ELR (cell line): ENCODE data around the gene KCNT2.

Experiments used
- DNase-seq: peaks from one replicate; pipeline ENCODE4 v3.0.0-alpha.2; 2015; ENCODE audit warnings: low read depth

KCNT2 gene

DNA sequence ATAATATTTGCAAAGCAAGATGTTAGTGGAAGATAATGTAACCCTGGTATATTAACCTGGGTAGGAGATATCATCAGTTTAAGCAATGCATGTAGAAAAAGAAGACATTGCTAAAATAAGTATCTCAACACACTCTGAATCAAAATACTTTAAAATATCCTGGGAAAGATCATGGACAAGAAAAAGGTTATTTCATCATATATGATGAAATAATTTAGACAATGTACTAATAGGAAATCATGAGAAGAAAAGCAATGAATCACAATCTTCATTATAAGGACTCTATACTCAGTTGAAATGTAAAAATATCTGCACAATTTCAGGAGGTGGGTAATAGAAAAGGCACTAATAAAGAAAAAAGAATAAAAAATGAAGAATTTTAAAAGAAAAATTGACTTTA is 158.8 kb downstream of the KCNT2 start:
- DNase-seq: no peak

DNA sequence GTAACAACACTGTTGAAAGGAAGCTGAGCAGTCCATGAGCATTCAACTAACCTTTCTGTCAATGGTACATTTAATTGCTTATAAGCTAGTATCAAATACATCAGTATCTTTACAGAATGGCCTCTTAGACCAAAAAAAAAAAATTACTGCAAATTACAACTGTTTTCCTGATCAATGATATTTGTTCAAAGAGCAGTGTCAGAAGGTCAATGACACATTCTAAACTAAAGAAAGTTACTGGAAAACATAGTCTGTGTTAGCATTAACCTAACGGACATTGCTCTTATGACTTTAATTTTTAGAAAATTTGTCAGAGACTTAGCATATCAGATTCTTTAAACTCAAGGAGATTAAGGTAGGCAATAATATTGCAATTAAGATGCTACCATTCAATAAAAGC is 162.5 kb downstream of the KCNT2 start:
- no peak for DNase-seq

DNA sequence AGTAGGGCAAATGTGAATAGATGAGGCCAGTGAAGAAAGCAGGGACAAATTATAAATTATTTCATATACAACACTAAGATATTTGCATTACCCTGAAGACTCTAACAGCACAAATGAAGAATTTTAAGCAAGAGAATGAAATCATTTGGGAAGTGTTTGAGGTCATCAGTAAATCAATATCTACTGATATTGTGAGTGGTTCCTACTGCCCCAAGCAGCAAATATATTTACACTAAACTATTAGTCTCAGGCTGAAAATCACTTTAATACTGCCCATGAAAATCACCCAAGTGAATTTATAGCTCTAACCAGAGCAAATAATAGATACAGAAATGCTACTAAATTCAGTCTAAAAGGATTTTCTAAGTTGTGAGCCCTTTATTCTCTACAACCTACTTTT is 163.6 kb downstream of the KCNT2 start:
- no peak for DNase-seq

DNA sequence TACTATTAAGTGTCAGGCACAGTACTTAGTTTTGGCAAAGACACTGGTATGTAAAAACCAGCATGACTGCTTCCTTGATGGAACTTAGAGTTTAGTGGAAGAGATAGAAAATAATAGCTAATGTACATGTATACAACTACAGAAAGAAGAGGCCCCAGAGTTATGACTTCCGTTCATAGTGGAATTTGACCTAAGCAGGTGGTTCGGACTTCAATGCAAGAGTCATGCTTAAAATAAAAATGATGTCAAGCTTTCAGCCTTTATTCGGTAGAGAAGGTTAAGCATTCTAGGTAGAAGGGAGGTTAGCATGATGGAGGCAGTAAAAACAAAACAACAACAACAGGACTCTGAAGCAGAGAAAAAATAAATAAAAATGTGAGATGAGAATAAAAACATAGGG is 165.9 kb downstream of the KCNT2 start:
- DNase-seq: no peak

DNA sequence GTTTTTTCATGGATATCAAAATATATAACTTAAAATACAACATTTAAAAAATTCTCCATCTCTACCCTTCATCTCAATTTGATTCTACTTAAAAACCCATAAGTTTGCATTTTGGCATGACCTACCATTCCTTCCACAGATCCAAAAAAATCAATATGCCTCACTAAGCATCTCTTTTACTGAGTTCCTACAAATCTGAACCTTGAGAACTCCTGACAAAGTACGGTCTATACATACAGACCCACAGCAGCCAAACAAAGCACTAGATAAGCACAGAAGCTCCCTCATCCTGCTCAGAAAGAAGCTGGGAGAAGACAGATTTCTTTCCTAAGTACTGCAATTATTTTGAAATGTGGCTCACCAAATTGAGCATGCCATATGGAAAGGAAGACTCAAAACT is 167.5 kb downstream of the KCNT2 start:
- DNase-seq: no peak

DNA sequence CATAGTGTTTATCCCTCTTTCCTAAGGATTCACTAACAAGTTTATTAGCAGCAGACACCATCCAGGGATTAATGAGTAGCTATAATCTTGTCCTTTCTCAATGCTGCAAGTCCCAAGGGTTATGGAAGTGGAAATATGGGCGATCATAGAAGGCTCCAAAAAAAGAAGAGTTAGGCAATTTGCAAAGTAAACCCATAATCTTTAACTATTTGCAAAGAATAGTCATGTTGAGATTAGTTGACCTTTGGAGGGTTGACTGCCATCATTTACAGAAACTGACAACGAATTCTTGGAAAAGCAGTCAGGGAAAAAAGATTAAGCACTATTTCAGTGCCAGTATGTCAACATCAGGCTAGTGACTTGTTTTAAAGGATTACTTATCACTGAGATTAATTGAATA is 169.9 kb downstream of the KCNT2 start:
- DNase-seq: no peak

DNA sequence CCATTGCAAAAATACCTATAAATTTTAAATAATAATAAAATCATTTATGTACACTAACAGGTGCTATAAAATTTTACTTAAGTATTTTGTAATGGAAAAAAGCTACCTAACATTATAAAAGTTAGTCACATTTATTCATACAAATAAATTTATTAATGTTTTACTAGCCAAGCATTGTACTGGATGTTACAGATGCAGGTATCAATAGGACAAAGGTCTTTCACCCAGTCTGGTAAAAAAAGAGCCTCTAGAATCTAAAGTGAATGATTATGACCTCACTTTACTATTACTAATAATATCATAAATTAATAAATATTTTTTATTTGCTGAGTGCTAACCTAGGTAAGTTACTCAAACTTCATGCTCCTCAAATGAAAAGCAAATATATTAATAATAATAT is 170.6 kb downstream of the KCNT2 start:
- DNase-seq: no peak

DNA sequence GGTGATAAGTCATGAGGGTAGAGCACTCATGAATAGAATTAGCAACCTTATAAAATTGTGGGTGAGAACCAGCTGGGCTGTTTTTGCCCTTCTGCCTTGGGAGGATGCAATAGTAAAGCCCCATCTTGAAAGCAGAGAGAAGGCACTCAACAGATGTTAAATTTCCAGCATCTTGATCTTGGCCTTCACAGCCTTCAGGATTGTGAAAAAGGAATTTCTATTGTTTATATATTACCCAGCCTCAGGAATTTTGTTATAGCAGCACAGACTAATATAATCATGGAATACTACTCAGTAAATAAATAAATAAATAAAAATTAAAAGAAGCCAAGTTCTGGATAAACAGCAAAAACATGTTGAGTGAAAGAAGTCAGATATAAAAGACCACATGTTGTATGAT is 175.2 kb downstream of the KCNT2 start:
- no peak for DNase-seq

DNA sequence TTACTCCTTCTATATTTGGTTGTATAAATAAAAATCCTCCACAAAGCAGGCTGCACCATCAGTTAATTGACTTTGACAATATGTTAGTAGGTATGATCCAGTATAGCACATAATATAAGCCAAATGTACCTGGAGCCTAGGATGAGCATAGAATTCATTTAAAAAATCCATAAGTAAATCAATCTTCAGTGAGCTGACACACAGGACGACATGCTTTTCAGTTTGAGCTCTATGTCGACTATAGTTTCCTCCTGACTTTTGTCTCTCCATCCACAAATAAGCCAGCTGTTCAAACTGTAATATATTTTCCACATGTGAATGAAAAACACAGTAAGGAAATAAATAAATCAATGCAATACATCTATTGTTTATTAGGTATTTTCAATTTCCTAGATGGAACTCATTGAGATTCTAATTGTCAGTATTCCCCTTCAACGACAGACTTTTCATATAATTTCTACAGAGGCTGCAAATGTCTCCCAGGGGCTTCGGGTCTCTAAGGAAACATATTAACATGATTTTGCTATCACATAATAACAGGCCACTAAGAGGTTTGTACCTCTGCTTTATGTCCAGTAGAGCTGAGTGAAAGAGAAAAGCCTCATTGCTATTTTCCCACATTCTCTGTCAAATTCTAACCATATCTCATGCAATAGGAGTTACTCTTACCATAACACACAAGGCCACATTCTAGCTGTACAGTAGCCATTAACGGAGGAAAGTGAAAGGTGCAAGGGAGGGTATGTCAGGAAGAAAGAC is 180.1 kb downstream of the KCNT2 start:
- DNase-seq: no peak

DNA sequence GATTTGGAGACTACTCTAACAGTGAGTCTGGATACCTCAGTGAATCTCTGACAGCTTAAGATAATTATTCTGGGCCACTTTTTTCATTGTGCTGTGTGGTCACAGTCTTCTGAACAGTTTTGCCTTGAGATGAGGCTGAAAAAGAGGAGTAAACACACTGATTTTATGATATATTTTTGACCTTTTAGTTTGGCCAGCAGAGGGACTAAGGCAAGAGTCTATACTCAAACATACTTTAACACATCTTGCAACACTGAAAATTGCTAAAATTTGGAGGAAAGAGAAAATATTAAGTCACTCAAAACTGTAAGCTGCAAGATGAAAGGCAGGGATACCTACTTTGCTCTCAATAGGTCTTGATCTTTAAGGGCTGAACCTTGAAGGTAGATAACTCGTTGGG is 182.7 kb downstream of the KCNT2 start:
- no peak for DNase-seq

DNA sequence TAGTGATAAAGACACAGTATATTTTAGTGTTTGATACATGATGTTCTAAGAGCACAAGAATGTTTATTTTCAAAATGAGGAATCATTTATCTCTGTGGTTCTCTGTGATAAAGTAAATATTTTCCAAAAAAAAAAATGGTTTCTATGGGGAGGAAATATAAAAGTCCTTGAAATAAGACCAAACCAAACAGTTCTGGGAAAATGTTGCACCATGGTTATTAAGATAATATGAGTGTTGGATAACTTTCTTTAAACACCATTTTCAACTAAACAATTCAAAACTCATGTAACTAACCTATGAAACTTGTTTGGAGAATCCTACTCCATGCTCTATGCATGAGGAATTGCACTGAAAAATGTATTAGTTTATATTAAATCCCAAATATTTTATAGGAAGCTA is 184.6 kb downstream of the KCNT2 start:
- no peak for DNase-seq

DNA sequence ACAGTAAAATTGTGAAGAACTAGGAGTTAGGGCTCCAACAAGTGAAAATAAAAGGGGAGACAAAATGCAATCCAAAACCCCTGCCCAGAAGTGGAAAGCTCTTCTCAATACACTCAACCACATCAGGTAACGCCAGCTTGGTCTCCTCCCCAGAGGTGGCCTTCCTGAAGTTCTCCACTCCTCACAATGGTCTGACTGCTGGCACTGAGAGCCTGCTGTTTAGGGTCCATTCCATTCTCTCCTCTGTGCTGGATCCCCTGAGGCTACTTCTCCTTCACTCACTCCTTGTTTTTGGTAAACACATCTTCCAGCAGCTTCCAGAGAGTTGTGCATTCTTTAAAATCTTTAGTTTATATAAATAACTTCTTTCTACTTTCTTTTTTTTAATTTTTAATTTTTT is 189.5 kb downstream of the KCNT2 start:
- DNase-seq: no peak

DNA sequence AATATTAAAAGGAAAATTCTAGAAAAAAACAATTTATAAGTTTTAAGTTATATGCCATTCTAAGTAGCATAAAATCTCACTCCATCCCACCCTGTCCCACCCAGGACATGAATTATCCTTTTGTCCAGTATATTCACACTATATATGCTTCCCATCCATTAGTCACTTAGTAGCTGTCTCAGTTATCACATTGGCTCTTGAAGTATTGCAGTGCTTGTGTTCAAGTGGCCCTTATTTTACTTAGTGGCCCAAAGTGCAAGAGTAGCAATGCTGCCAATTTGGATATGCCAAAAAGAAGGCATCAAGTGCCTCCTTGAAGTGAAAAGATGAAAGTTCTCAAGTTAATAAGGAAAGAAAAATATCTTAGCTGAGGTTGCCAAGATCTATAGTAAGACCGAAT is 192.3 kb downstream of the KCNT2 start:
- no peak for DNase-seq

DNA sequence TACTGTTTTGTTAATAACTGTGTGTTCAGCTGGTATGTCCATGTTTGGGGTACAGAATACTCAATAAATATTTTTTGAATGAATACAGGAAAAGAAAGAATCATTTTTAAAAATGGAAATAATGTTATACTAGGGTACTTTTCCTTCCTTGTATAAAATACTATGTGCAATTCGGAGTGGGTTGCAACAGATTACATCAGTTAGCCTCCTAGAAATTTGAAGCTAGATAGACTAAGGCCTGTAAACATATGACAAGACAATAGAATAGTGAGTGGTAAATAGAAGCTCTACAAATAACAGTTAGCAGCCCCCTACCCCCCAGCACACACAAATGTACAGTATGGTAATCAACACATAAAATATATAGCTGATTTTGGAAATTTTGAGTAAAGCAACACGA is 195.9 kb downstream of the KCNT2 start:
- no peak for DNase-seq

DNA sequence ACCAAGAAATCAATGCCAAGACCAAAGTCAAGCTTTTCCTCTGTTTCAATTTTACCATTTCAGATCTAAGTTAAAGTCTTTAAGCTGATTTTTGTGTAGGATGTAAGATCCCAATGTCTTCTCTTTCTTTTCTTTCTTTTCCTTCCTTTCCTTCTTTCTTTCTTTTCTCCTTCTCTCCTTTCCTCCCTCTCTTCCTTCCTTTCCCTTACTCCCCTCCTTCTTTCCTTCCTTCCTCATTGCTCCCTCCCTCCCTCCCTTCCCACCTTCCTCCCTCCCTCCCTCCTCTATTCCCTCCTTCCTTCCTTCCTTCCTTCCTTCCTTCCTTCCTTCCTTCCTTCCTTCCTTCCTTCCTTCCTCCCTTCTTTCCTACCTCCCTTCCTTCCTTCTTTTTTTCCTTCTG is 197.5 kb downstream of the KCNT2 start:
- DNase-seq: no peak

DNA sequence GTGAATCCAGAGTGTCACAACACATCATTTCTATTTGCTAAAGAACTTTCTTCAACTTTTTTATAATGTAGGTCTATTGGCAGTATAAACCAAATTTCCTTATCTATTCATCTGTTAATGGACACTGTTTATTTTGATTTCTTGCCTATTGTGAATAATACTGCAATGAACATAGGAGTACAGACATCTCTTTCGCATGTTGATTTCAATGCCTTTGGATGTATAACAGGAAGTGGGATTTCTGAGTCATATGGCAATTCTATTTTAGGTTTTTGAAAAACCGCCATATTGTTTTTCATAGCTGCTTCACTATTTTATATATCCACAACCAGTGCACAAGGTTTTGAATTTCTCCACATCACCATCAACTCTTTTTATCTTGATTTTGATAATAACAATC is 198.7 kb downstream of the KCNT2 start:
- DNase-seq: peak; percentile 48

DNA sequence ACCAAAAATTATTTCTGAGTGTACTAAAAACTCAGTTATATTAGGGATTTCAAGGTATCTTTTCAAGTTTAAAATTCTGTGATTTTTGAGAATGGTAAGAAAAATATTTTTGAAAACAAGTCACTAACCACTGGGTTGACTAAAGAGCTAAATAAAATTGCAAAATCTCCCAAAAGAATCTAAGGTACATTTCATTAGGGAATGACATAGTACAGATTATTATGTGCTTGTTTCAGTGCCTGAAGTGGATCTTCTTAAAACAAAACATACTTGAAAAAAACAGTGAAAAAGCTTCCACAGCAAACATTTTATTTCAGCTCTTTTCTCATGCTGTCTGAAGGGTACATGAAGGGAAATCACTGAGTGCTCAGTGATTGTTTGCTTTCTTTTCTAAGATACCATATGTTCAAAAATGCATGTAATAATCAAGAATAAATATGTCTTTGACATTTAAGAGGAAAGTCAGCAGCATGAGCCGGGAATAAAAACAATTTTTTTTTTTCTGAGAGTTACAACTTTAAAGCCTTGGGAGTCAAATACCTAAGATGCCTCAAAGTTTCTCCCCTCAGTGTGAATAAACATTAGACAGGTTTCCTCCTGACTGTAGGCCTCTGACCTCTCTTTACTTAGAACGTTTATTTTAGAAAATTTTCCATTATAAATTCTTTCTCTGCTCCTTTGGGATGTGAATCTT is 200.7 kb downstream of the KCNT2 start:
- DNase-seq: no peak

DNA sequence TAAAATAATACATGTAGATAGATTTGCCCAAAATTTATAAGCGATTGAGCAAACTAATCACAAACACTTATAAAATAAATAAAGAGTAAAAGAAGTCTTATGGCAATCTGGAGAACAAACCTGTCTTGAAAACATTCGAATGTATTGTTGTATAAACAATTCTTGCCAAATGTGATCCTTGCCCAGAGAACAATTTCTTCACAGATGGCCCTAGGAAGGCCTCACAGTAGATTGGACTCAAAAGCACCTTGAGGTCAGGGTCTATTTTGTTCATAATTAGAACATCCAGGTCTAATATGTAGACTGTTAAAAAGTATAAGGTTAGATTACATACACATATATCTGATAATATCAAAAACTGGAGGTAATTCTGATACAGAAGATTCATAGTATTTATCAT is 202.4 kb downstream of the KCNT2 start:
- no peak for DNase-seq

DNA sequence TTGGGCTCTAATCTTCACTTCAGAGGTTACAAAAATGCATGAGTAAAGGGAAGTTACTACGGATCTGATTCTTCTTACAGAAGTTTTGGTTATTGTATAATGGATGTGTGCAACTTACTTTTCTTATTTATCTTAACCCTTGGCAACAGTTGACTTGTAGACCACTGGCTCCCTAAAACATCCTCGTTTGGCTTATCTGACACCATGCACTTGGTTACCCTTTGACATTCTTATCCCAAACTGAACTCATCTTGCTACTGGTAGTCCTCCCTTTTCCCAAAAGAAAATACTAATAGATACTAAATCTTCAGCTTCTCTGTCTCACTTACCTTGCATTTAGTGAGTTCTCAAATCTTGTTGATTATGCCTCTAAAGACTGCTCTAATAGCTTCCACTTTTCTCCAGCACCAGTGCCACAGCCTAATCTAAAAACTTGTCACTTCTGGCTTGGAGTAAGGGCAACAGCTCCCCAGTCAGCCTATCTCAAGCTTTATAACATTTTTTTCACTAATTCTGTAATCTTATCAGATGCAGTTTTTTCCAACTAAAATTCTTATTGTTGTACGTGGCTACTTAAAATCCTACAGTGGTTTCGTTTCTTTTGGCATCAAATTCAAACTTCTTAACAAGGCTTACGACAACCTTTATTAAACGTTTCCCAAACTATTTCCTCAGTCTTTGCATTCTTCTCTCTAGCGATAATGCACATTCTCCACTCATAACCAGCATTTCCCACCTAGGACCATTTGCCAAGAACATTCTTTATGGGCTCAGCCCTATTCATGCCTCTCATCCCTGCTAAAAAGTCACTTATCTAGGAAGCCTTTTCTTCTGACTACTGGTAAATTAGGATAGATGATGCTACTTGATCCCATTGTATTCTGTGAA is 204.2 kb downstream of the KCNT2 start:
- DNase-seq: no peak

DNA sequence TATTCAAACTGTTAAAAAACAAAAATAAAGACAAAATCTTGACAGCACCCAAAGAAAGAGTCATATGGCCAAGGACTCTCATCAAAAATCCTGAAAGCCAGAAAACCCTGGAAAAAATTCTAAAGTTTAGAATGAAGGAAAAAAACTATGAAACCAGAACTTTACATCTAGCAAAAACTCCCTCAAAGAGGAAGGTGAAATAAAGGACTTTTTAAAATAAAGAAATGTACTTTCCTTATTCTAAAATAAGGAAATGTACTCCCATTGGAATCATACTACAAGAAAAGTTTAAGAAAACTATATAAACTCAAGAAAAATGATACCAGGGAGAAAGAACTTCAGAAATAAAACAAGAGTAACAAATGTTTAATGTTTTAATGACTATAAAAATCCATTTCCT is 206.3 kb downstream of the KCNT2 start:
- no peak for DNase-seq

DNA sequence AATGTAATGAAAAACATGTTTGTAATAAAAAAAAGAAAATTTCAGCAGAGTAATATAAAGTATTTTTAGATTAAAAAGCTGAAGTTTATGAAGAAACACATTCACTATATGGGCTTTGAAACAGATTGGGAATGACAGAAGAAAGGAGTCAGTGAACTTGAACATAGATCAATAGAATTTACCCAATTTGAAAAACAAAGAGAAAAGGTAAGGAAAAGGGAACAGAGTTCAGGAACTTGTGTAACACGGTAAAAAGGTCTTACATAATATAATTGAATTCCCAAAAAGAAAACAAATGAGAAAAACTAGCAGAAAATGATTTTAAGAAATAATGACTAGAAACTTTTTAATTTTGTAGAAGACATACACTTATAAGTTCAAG is 206.8 kb downstream of the KCNT2 start:
- no peak for DNase-seq

DNA sequence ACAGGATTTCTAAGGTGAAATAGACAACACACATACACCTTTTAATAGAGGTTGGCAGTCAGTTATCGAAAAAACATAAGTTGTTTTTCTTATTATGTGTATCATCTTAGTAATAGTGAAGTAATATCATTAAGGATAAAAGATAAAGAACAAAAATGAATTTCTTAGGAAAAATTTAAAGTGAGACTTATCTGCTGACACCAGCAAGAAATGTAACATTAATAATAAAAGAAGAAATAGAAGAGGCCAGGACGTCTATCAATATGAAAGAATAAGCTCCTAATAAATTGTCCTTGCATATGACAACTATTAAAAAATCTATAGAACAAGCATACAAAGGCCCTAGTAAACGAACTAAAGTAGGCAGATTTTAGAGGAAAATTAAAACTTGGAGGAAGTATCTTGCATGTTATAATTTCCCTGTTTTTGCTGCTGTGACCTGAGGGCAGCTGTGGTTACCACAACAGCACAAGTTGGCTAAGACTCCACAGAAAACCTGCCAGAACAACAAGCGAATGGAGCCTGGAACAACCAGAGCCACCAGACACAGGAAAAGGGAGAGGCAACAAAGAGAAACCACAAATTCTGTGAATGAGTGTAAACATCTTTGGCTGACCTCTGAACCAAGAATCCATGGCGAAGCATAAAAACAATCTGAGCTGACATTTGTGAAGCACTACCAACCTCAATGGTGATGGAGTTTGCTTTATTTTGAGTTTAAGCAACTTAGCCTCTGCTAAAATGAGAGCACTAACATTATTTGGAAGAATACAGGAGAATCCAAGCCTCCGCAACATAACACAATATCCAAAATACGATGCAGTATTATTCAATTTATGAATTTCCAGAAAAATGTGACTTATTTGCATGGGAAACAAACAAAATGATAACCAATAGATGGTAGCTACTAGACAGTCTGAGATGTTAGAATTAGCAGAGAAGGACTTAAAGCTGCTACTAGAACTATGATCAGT is 207.5 kb downstream of the KCNT2 start:
- DNase-seq: peak; percentile 32
